CD14-positive monocyte (primary cell): ENCODE data around the gene NHS. TPM values are rescaled to one million over a fixed set of nuclear protein-coding genes. Genes with fewer than 3 reads are reported as not detected.

Experiments used
- DNase-seq, 3 donors: peaks; one replicate each; pipeline ENCODE4 v3.0.0-alpha.2; 2011 to 2022
- H2AFZ ChIP-seq: 2 replicates; pipeline ENCODE4 v1.6.0; 2012; ENCODE audit warnings: mild to moderate bottlenecking, low read depth, low read length, inconsistent platforms; ENCODE audit not compliant: insufficient read depth, poor library complexity, severe bottlenecking
- H3K27ac ChIP-seq, 2 donors: 1 replicate in 1 of 2; 2 replicates in 1 of 2; pipeline ENCODE4 v1.5.1; 2012 to 2013; ENCODE audit warnings: low read length in 2 of 2, control low read depth in 1 of 2, inconsistent platforms in 1 of 2, low read depth in 1 of 2, mild to moderate bottlenecking in 1 of 2
- H3K27me3 ChIP-seq, 2 donors: one replicate each; pipeline versions ENCODE4 v1.6.0 to v1.6.1; 2011 to 2013; ENCODE audit warnings: low read length in 2 of 2; ENCODE audit not compliant: control insufficient read depth in 2 of 2, insufficient read depth in 2 of 2
- H3K36me3 ChIP-seq, 2 donors: replicated peaks in 1 of 2; 1 replicate in 1 of 2; 2 replicates in 1 of 2; pipeline versions ENCODE4 v1.5.1 to v1.6.1; 2012 to 2013; ENCODE audit warnings: low read length in 2 of 2, control low read depth in 1 of 2, inconsistent platforms in 1 of 2, mild to moderate bottlenecking in 1 of 2; ENCODE audit not compliant: insufficient read depth in 2 of 2, control insufficient read depth in 1 of 2
- H3K4me1 ChIP-seq, 2 donors: 1 replicate in 1 of 2; 2 replicates in 1 of 2; pipeline versions ENCODE4 v1.5.1 to v1.6.1; 2012 to 2013; ENCODE audit warnings: low read length in 2 of 2, control low read depth in 1 of 2, inconsistent platforms in 1 of 2, mild to moderate bottlenecking in 1 of 2, moderate library complexity in 1 of 2; ENCODE audit not compliant: insufficient read depth in 2 of 2, control insufficient read depth in 1 of 2
- H3K4me2 ChIP-seq: replicated peaks from 2 replicates; pipeline ENCODE3; 2012; ENCODE audit warnings: low read length, moderate library complexity, mild to moderate bottlenecking; ENCODE audit not compliant: poor library complexity, severe bottlenecking; ENCODE audit errors: extremely low read depth
- H3K4me3 ChIP-seq, 3 experiments: fragments of 200-600 bp in 1 of 3; sonication (generic) in 1 of 3; replicated peaks in 1 of 3; 1 replicate in 2 of 3; 2 replicates in 1 of 3; pipeline ENCODE4 v1.5.1; 2011 to 2013; ENCODE audit warnings: low read length in 3 of 3, mild to moderate bottlenecking in 3 of 3, control low read depth in 2 of 3, low read depth in 2 of 3, inconsistent platforms in 1 of 3, moderate library complexity in 1 of 3
- H3K79me2 ChIP-seq: 2 replicates; pipeline ENCODE4 v1.6.0; 2012; ENCODE audit warnings: mild to moderate bottlenecking, control low read depth, inconsistent platforms, low read length, moderate library complexity; ENCODE audit not compliant: insufficient read depth
- H3K9ac ChIP-seq: 2 replicates; pipeline ENCODE4 v1.6.0; 2017; ENCODE audit warnings: low read length, mild to moderate bottlenecking; ENCODE audit not compliant: insufficient read depth, poor library complexity, severe bottlenecking
- H3K9me3 ChIP-seq, 2 donors: replicated peaks in 1 of 2; 1 replicate in 1 of 2; 2 replicates in 1 of 2; pipeline versions ENCODE4 v1.5.1 to v1.6.1; 2012 to 2013; ENCODE audit warnings: low read length in 2 of 2, control low read depth in 1 of 2; ENCODE audit not compliant: control insufficient read depth in 1 of 2, insufficient read depth in 1 of 2
- H4K20me1 ChIP-seq: 2 replicates; pipeline ENCODE4 v1.6.0; 2012; ENCODE audit warnings: mild to moderate bottlenecking, low read length, control low read depth, moderate library complexity; ENCODE audit not compliant: insufficient read depth
- H3K27ac Mint-ChIP-seq, 7 donors: one replicate each; pipeline ENCODE4 v1.8.0; 2020; ENCODE audit warnings: mild to moderate bottlenecking in 7 of 7, mixed read lengths in 7 of 7, moderate library complexity in 6 of 7, inconsistent platforms in 2 of 7
- H3K27me3 Mint-ChIP-seq, 3 donors: one replicate each; pipeline ENCODE4 v1.8.0; 2021 to 2022; ENCODE audit warnings: low read depth in 3 of 3, mild to moderate bottlenecking in 3 of 3, mixed read lengths in 3 of 3, moderate library complexity in 3 of 3, inconsistent platforms in 1 of 3
- H3K36me3 Mint-ChIP-seq, 2 donors: one replicate each; pipeline ENCODE4 v1.8.0; 2020; ENCODE audit warnings: mixed read lengths in 2 of 2, inconsistent platforms in 1 of 2, mild to moderate bottlenecking in 1 of 2
- H3K4me1 Mint-ChIP-seq: one replicate; pipeline ENCODE4 v1.8.0; 2020; ENCODE audit warnings: mild to moderate bottlenecking, mixed read lengths
- H3K4me3 Mint-ChIP-seq, 2 donors: one replicate each; pipeline ENCODE4 v1.8.0; 2020; ENCODE audit warnings: mild to moderate bottlenecking in 2 of 2, mixed read lengths in 2 of 2, moderate library complexity in 1 of 2
- H3K9me3 Mint-ChIP-seq, 7 donors: one replicate each; pipeline ENCODE4 v1.8.0; 2020 to 2022; ENCODE audit warnings: mixed read lengths in 7 of 7, mild to moderate bottlenecking in 6 of 7, moderate library complexity in 6 of 7, inconsistent platforms in 2 of 7
- WGBS: methylation state at CpG from one replicate; pipeline ENCODE4 v1.1.5; 2013; ENCODE audit warnings: missing lambda C conversion rate; ENCODE audit not compliant: insufficient coverage; 5-methylcytosine and 5-hydroxymethylcytosine counted together
- intact Hi-C, 2 donors: fragments of 100-400 bp; cut with micrococcal nuclease; formaldehyde crosslinking; loops; one replicate each; pipeline versions ENCODE4 v1.15.0 to v1.15.1; 2023
- polyA plus RNA-seq, 3 donors: library from polyadenylated mRNA; depleted of rRNA in 1 of 3; unstranded in 2 of 3; stranded (reverse) in 1 of 3; fragments of 300-500 nt in 2 of 3; fragments of >200 nt in 1 of 3; fragmentation: Illumina TruSeq in 2 of 3; gene quantifications; 1 replicate in 2 of 3; 2 replicates in 1 of 3; pipeline ENCODE4 v1.2.3, GENCODE V29; 2012 to 2021
- TF ChIP-seq, protein P1 (sequence below): fragments of 200-600 bp; IDR thresholded peaks from one replicate; pipeline ENCODE4 v1.8.0; 2022; ENCODE audit warnings: antibody characterized with exemption, mild to moderate bottlenecking

Gene NHS
- polyA plus RNA-seq, 3 donors = 0.86 to 1.8 (median 1.3) TPM

DNA sequence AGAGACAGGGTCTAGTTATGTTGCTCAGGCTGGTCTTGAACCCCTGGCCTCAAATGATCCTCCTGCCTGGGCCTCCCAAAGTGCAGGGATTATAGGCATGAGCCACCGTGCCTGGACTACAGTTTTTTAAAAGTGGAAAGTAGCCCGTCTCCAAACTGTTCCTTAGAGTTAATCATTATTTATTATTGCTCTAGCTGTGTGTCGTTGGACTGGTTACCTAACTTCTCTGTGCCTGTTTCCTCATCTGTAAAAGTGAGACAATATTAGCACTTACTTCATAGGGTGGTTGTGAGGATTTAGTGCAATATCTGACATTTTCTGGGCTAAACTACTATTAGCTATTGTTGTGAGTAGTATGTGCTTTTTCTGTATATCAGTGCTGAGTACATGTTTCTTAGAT is 210.0 kb downstream of the NHS start:
- Histone ChIP-seq H3K9me3 (no peaks in the 10 kb centered on the region), H3K4me2 (no peak overlapping the region), H2AFZ (no peak overlapping the region), H3K36me3 (no peaks in the 10 kb centered on the region), H3K9ac (no peak overlapping the region), H3K4me3 (no peak overlapping the region), H3K27me3 (peaks cover 0 to 4% of the 10 kb centered on the region in 2 donors), H3K4me1 (peaks cover 24 to 26% of the 10 kb centered on the region in 2 donors), H4K20me1 (no peaks in the 10 kb centered on the region), H3K79me2 (no peaks in the 10 kb centered on the region), H3K27ac (no peak overlapping the region)
- peaks cover 0 to 2% (median 0%) of the 10 kb centered on the region in 7 donors for H3K9me3 Mint-ChIP-seq
- no peaks in the 10 kb centered on the region for H3K36me3 Mint-ChIP-seq
- peaks cover 2 to 14% (median 4%) of the 10 kb centered on the region in 3 donors for H3K27me3 Mint-ChIP-seq
- peaks cover 43% of the 10 kb centered on the region for H3K4me1 Mint-ChIP-seq
- intact Hi-C loops = loop anchor here in 1 of 2 donors (10.0 kb wide), 1 partner anchor 340 kb away; no protein-coding TSS in a partner anchor
- TF ChIP-seq, protein P1, sequence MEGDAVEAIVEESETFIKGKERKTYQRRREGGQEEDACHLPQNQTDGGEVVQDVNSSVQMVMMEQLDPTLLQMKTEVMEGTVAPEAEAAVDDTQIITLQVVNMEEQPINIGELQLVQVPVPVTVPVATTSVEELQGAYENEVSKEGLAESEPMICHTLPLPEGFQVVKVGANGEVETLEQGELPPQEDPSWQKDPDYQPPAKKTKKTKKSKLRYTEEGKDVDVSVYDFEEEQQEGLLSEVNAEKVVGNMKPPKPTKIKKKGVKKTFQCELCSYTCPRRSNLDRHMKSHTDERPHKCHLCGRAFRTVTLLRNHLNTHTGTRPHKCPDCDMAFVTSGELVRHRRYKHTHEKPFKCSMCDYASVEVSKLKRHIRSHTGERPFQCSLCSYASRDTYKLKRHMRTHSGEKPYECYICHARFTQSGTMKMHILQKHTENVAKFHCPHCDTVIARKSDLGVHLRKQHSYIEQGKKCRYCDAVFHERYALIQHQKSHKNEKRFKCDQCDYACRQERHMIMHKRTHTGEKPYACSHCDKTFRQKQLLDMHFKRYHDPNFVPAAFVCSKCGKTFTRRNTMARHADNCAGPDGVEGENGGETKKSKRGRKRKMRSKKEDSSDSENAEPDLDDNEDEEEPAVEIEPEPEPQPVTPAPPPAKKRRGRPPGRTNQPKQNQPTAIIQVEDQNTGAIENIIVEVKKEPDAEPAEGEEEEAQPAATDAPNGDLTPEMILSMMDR = no peak
- H3K4me3 Mint-ChIP-seq = no peak overlapping the region
- H3K27ac Mint-ChIP-seq = no peak overlapping the region
- no peak for DNase-seq
- no CpG with 5 or more reads among the region's 3 CpGs for WGBS

DNA sequence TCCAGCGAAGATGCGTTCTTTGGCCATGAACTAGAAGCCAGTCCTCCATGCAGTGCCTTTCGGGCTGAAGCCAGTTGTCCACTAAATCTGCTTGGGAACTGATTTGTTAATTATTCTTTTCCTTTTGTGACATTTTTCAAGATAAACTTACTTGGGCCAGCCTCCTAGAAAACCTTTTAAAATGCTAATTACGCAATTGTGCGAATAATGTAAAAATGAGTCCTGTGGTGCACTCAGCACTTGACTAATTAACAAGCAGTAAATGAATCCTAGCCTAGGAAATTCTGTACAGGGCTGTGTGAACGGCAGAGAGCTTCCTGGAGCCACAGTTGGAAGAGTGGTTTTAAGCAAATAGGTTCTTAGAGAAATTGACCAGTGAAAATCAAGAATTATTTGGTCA is 212.4 kb downstream of the NHS start:
- Histone ChIP-seq H2AFZ (no peak overlapping the region), H3K4me1 (peaks cover 24 to 26% of the 10 kb centered on the region in 2 donors), H3K27ac (no peak overlapping the region), H3K9me3 (no peaks in the 10 kb centered on the region), H3K27me3 (peaks cover 0 to 4% of the 10 kb centered on the region in 2 donors), H3K9ac (no peak overlapping the region), H4K20me1 (no peaks in the 10 kb centered on the region), H3K79me2 (no peaks in the 10 kb centered on the region), H3K4me2 (no peak overlapping the region), H3K36me3 (no peaks in the 10 kb centered on the region), H3K4me3 (no peak overlapping the region)
- WGBS = no CpG with 5 or more reads among the region's 6 CpGs
- peaks cover 0 to 9% (median 2%) of the 10 kb centered on the region in 3 donors for H3K27me3 Mint-ChIP-seq
- intact Hi-C loops = loop anchor here in 1 of 2 donors (10.0 kb wide), 1 partner anchor 343 kb away; no protein-coding TSS in a partner anchor
- TF ChIP-seq, protein P1 = no peak
- DNase-seq = no peak
- H3K36me3 Mint-ChIP-seq = no peaks in the 10 kb centered on the region
- H3K4me1 Mint-ChIP-seq = peaks cover 50% of the 10 kb centered on the region
- H3K9me3 Mint-ChIP-seq = no peaks in the 10 kb centered on the region
- H3K27ac Mint-ChIP-seq = no peak overlapping the region
- H3K4me3 Mint-ChIP-seq = no peak overlapping the region
